ENCODE results near the gene INO80B.
A peak's percentile ranks its signal among the peaks of the same experiment; 100 is the strongest.

Gene INO80B

DNA sequence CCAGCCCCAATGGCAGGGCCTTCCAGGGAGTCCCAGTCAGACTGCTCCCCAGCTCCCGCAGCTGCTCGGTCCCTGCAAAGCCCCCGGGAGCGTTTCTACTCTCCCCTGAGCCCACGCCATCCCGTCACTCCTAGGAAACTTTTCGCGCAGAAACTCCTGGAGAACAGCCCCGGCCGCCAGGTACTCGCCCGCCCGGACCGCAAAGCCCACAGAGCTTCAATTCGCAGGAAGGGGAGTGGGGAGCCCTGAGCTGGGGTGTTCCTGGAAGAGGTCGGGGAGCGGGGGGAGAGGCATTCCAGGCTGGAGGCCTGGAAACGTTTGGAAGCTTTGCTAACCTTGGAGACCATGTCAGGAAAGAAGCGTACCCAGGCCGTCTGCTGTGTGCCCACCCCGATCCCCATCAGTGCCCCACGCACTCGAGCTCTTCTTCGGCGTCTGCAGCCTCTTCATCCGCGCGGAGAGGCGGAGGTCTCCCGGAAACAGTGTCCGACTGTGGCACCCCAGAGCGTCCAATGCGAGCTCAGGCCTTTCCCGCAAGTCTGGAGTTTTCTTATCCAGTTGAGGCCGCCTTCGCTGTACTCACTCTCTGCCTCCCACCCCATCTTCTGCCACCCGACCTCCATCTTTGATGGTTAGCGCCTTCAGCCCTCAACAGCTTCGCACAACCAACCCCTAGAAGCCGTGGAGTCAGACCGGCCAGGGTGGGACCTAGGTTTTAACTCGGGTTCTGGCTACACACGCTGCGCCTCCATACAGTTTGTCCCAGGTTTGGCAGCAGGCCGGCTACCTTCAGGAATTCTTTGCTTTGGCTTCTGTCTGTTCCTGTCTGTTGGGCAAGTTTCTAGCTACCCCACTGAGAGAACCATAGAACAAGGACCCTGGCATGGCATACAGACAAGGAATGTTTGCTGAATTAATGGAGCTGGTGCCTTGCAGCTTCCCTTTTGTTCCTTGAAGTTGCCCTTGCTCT is 48.9 kb downstream of the INO80B start:
- no peak for DNase-seq

DNA sequence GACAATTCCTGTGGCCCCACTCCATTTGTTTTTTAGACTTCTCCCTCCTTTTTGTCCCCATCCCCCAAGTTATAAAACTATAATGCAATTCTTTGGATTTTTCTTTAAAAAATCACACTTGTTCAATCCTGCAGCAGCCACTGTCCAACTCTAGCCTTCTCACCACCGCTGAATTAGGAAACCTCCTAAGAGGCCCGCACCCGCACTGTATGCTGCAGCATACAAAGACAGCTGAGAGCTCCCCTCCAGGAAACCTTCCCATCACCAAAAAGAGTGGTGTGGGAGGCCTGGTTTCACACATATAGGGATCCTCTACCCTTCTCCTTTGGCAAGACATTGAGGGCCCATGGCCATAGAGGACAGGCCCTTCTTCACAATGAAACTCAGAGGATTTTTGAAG is 49.7 kb downstream of the INO80B start:
- no peak for DNase-seq

DNA sequence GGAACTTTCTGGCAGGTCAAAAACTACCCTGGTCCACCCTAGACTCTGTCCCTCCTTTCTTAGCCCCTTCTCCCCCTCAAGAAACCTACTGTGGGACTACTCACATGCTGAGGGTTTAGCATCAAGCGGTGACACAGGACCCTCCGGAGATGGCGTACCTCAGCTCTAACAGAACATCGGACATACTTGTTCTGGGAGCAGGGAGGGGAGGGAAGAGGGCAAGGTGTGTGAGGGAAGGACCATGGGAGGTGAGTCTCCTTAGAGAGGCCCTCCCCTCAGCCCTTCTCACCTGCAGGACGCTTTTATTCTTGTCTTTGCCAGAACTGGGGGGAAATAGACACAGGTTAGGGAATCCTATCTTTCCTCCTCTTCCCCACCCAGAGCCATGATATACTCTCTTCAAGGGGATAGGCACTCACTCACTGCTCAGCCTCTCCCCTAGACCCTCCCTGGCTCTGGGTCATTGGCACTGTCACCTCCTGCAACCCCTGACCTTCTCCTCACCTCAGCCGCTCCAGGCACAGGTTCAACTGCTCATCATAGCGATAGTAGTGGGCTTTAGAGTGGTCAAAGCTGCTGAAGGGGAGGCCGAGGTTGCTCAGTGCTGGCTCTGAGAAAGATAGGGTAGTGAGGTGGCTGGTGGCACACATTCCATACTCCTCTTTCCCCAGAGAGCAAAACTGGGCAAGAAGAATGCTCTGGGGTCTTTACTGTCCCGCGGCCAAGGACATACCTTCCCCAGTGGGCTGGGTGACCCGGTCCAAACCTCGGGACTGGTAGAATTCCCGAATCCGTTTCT is 50.8 kb downstream of the INO80B start:
- DNase-seq, result no peak

DNA sequence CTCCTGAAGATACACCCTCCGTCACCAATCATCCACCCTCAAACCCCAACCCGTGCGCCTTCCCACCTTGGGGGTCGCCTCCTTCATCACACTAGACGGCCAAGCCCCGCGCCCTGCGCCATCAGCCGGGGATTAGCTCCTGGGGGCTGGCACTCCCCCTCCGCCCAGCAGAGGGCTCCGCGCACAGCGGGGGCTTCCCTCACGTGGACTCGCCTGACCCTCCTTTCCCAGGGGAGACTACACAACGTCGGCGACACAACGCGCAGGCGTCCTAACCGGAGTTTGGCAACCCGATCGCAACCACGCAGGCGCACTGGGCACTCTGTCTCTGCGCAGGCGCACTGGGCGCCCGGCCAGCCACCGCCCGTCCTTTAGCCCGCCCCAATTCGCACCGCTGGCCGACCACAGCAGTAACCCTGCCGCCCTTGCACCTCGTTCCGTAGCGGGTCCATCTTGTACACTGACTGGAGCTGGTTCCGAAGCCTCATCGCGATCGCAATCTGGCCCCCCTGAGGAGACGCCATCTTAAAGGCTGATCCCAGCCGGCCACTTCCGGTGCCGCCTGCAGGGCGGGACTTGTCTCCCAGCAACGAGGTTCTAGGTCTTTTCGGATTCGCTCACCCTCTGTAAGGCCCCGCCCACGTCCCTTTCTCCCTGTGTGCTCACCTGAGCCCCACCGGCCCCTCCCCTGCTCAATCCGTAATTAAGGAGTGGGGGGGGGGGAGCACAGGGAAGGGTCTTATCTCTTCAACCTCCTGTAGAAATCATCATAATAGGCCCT is 52.4 kb downstream of the INO80B start, which contains the start of gene PCGF1:
Gene PCGF1, minus strand, starts transcription at position 551 of the 781 bp plus-strand sequence. Its CDS starts 27 bp downstream, at position 524.
- DNase-seq, result peak; percentile 98
